GM20000 (cell line): ENCODE data around the gene RAB6C.
"Not testable (repeated sequence)": the region's sequence is repeated elsewhere in the genome, so short reads cannot be mapped to it uniquely, and the experiment has no call there.

Source experiments
- DNase-seq: peaks from one replicate; pipeline ENCODE4 v3.0.0; 2012; ENCODE audit warnings: low spot score
- CTCF ChIP-seq: IDR thresholded peaks from 2 replicates; pipeline ENCODE4 v1.5.1; 2012; ENCODE audit warnings: mild to moderate bottlenecking, control low read depth; ENCODE audit errors: extremely low read depth, missing control alignments

RAB6C gene

GRCh38 chr2:129957891-129958290 is 21.6 kb upstream of the RAB6C start:
- no peak for TF ChIP-seq CTCF
- DNase-seq = no peak

GRCh38 chr2:129958736-129959135 is 20.7 kb upstream of the RAB6C start:
- DNase-seq = not testable (repeated sequence)

GRCh38 chr2:129968605-129969004 is 10.9 kb upstream of the RAB6C start:
- DNase-seq = not testable (repeated sequence)

GRCh38 chr2:129975016-129975774 is 4.3 kb upstream of the RAB6C start:
- DNase-seq = no peak
- TF ChIP-seq CTCF = no peak

- not testable (repeated sequence) for DNase-seq
These were observed 2.5 kb upstream of the RAB6C start for GRCh38 chr2:129976969-129977368.

- no peak for TF ChIP-seq CTCF
- DNase-seq = no peak
These were observed 1.5 kb upstream of the RAB6C start for GRCh38 chr2:129977986-129978385.

- not testable (repeated sequence) for DNase-seq
These were observed 780 bp downstream of the RAB6C start for GRCh38 chr2:129980246-129980645.

GRCh38 chr2:129981689-129982088 is 2.2 kb downstream of the RAB6C start:
- DNase-seq = not testable (repeated sequence)

GRCh38 chr2:129984426-129984825 is 5.0 kb downstream of the RAB6C start:
- TF ChIP-seq CTCF = no peak
- DNase-seq = no peak

- DNase-seq = not testable (repeated sequence)
These were observed 13.0 kb downstream of the RAB6C start for GRCh38 chr2:129992415-129993006.

- DNase-seq = not testable (repeated sequence)
These were observed 13.7 kb downstream of the RAB6C start for GRCh38 chr2:129993151-129993550.

GRCh38 chr2:129996657-129997237 is 17.3 kb downstream of the RAB6C start:
- not testable (repeated sequence) for DNase-seq

GRCh38 chr2:129998771-129999170 is 19.3 kb downstream of the RAB6C start:
- DNase-seq = not testable (repeated sequence)

- DNase-seq = not testable (repeated sequence)
These were observed 26.4 kb downstream of the RAB6C start for GRCh38 chr2:130005862-130006261.

- not testable (repeated sequence) for DNase-seq
These were observed 37.2 kb downstream of the RAB6C start for GRCh38 chr2:130016701-130017100.
